Stimulated activated CD8-positive, alpha-beta memory T cell treated with anti-CD3 and anti-CD28 coated beads, Interleukin-2, amount 100 ng/mL, for 1 hour (primary cell): ENCODE measurements around the gene MLST8.
"Not testable (repeated sequence)": the region's sequence is repeated elsewhere in the genome, so short reads cannot be mapped to it uniquely, and the experiment has no call there.

Experiments
- DNase-seq, 2 donors: peaks; one replicate each; pipeline ENCODE4 v3.0.0-alpha.2; 2020; ENCODE audit warnings: low read depth in 2 of 2

MLST8 gene

DNA sequence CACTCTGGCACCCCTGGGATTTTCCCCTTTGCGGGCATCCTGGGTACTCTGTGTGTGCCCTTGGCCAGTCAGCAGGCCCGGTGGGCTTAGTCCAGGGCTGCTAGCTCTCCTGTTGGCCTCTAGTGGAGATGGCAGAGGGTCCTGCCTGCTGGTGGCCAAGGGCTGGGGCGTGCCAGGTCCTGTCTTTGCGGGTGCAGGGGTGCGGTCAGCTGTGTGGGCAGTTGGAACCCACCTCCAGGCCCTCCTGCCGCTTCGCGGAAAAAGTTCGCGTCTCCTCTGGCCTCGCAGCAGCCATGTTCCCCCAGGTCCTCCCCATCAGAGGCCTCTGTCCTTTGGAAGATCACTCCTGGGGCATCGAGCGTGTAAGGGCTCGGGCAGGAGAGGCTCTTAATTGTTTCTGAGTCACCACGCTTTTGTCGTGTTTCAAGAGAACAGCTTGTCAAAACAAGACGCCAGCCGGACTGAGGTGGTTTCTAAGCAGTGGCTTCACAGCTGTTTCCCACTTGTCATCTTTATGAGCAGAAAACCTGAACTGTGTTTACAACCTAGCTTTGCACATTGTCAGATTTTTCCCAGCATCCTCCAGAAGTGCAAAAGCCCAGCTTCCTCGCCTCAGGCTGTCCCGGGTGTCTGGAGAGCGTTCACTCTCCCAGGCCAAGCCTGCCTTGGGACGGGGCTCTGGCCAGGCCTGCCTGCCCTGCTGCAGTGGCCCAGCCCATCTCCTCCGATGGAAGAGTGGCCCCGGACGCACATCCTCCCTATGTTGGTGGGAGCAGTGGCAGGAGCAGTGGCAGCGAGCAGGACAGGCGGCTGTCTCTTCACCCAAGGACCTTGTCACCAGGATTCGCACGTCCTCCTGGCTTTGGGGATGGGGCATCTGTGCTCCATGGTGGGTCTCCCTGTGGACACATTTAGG, 26.0 kb downstream of the MLST8 start:
- DNase-seq = no peak

GRCh38 chr16:2232094-2232990, 27.1 kb downstream of the MLST8 start:
- no peak for DNase-seq

- no peak for DNase-seq
Measured at GRCh38 chr16:2233046-2233775, 28.0 kb downstream of the MLST8 start.

GRCh38 chr16:2233872-2234812, 28.9 kb downstream of the MLST8 start:
- no peak for DNase-seq

GRCh38 chr16:2234813-2235170, 29.5 kb downstream of the MLST8 start:
- DNase-seq = no peak

- no peak for DNase-seq
Measured at GRCh38 chr16:2235234-2235651, 30.0 kb downstream of the MLST8 start.

DNA sequence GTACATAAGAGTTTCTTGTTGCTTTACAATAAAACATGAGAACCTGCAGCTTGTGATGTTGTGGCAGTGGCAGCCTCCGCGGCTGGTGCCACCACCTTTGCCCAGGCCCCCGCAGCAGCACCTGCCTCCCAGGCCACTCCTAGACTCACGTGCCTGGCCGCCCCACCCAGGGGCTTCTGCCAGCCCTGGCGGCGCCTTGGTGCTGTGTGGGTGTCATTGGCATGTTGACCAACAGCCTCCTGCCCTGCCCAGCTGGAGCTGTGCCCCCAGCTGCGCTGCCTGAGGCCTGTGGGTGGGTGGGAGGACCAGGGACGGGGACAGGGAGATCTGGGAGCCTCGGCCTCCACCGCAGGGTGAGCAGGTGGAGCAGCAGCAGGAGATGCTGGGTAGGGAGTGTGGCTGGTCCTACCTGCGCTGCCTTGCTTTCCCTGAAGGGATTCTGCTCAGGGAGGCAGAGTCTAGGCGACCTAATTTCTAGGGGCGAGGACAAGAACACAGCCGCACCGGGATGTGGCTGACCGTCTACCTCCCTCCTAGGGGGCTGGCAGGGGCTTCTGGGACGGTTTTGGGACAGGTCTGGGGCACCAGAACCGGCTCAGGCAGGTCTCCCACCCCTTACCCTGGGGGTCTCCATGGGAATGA, 30.6 kb downstream of the MLST8 start:
- DNase-seq = no peak

DNA sequence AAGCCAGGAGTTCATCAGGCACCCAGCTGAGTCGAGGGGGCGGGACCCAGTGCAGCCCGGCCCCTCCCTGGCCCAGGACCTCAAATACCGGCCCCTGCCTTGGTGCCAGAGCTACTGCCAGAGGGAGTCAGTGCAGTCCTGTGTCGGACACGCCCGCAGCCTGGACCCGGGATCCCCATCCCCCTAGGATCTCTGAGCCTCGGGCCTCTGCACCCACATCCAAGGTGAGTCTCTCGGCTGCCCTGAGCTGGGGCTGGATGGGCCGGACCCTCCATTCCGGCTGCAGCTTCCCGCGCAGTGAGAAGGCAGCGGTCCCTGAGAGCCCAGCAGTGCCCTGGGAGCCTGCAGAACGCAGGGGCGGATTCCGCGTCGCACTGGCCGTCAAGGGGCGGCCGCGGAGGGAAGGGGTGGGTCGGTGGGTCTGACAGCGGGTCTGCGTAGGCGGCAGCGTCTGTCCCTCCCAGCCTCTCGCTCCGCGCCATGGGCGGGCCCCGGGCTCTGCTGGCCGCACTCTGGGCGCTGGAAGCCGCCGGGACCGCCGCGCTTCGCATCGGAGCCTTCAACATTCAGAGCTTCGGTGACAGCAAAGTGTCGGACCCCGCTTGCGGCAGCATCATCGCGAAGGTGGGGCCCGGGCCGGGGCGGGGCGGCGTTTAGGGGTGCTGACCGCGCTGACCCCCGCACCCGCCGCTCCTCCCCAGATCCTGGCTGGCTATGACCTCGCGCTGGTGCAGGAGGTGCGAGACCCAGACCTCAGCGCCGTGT, 31.3 kb downstream of the MLST8 start, which contains the start of gene DNASE1L2:
Gene DNASE1L2 (plus strand): TSS at position 108 of the 765 bp plus-strand sequence. CDS start 373 bp downstream, at position 481.
- DNase-seq = no peak

GRCh38 chr16:2237102-2237482, 31.8 kb downstream of the MLST8 start:
- no peak for DNase-seq

GRCh38 chr16:2237493-2238149, 32.4 kb downstream of the MLST8 start:
- no peak for DNase-seq

DNA sequence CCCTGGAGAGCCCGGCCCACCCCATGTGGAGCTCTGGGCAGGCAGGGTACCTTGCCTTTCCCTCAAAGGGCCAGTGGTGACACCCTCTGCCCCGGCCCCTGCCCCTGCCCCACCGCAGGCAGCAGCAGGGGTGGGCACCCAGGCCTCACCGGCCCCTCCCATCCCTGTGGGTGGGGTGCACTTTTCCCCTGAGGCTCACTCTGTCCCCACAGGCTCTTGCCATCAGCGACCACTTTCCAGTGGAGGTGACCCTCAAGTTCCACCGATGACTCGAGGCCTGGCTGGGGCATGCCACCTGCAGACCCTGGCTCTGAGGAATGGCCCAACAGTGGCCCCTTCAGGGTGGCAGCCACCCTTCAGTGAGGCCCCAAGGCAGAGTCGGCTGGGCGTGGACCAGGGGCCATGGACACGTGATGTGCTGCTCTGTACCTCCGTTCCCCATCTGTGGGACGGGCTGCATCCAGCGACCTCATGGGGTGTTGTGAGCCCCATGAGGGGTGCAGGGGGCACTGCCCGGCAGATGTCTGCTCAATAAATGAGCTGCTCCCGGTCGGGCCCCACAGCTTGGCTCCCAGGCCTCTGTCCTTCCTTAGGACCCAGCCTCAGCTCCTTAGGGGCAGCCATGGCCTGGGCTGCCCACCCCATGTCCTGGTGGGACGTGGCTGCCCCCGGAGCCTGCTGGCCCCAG, 33.0 kb downstream of the MLST8 start:
- DNase-seq = no peak

- DNase-seq = no peak
Measured at GRCh38 chr16:2238838-2239675, 33.8 kb downstream of the MLST8 start.

- not testable (repeated sequence) for DNase-seq
Measured at GRCh38 chr16:2240331-2240730, 35.1 kb downstream of the MLST8 start.

- DNase-seq = no peak
Measured at GRCh38 chr16:2242598-2242997, 37.3 kb downstream of the MLST8 start.

GRCh38 chr16:2243031-2243528, 37.8 kb downstream of the MLST8 start:
- DNase-seq = no peak

GRCh38 chr16:2243781-2244180, 38.5 kb downstream of the MLST8 start:
- no peak for DNase-seq

- DNase-seq = no peak
Measured at GRCh38 chr16:2244301-2244700, 39.0 kb downstream of the MLST8 start.
